Osteocyte (in vitro differentiated cells): ENCODE measurements around the gene ADGRA3. TPM values are rescaled to one million over a fixed set of nuclear protein-coding genes. Genes with fewer than 3 reads are reported as not detected.

Experiments
- DNase-seq: peaks from one replicate; pipeline ENCODE4 v3.0.0; 2021; ENCODE audit warnings: mixed read lengths; ENCODE audit not compliant: unreplicated experiment; ENCODE audit errors: extremely low spot score
- H3K27ac Mint-ChIP-seq: one replicate; pipeline ENCODE4 v1.8.0; 2021; ENCODE audit warnings: mild to moderate bottlenecking, mixed read lengths; ENCODE audit not compliant: unreplicated experiment
- H3K27me3 Mint-ChIP-seq: one replicate; pipeline ENCODE4 v1.8.0; 2021; ENCODE audit warnings: mixed read lengths; ENCODE audit not compliant: unreplicated experiment
- H3K36me3 Mint-ChIP-seq: one replicate; pipeline ENCODE4 v1.8.0; 2021; ENCODE audit warnings: mixed read lengths; ENCODE audit not compliant: unreplicated experiment
- H3K4me1 Mint-ChIP-seq: one replicate; pipeline ENCODE4 v1.8.0; 2021; ENCODE audit warnings: mixed read lengths; ENCODE audit not compliant: unreplicated experiment
- H3K4me3 Mint-ChIP-seq: one replicate; pipeline ENCODE4 v1.8.0; 2021; ENCODE audit warnings: mild to moderate bottlenecking, moderate library complexity, mixed read lengths; ENCODE audit not compliant: unreplicated experiment
- H3K9me3 Mint-ChIP-seq: one replicate; pipeline ENCODE4 v1.8.0; 2021; ENCODE audit warnings: mixed read lengths; ENCODE audit not compliant: unreplicated experiment
- CTCF ChIP-seq: fragments of 200-600 bp; sonication (generic); IDR thresholded peaks from 2 replicates; pipeline ENCODE4 v1.5.0; 2021; ENCODE audit warnings: antibody characterized with exemption, mild to moderate bottlenecking, moderate library complexity
- total RNA-seq: library from RNA; stranded (reverse); gene quantifications from 2 replicates; pipeline ENCODE4 v1.2.1, GENCODE V29; 2021

ADGRA3 gene
- total RNA-seq, 1 donor from 2014 or later = 32.2 TPM

- H3K4me1 Mint-ChIP-seq = peaks cover 4% of the 10 kb centered on the region
- H3K27me3 Mint-ChIP-seq = no peaks in the 10 kb centered on the region
- peaks cover 8% of the 10 kb centered on the region for H3K9me3 Mint-ChIP-seq
- H3K36me3 Mint-ChIP-seq = no peaks in the 10 kb centered on the region
- H3K27ac Mint-ChIP-seq = no peak overlapping the region
- no peak for DNase-seq
- no peak for TF ChIP-seq CTCF
- no peak overlapping the region for H3K4me3 Mint-ChIP-seq
These were observed 152.8 kb downstream of the ADGRA3 start for GRCh38 chr4:22363036-22363435.

DNA sequence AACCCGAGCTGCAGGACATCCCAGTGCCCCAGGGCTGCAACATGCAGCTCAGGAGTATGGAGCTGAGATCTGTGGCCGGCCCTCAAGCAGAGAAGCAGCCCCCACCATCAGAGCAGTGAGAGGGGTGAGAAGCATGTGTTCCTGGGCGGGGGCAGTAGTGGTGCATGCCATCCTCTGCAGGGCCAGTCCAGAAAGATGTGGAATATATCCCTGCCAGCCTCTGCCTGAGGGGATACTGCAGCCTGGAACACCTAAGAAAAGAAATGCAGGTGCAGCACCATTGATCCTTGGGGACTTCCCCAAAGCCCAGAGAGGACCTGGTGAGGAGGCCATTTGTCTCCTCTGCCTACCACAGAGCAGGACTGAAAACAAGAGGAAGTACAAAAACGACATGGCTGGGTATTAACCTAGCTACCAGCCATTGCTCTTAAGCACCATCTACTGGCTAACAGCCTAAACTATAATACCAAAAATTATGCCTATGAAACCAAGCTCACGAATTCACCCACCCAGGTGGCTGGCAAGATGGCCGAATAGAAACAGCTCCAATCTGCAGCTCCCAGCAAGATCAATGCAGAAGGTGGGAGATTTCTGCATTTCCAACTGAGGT, 158.8 kb downstream of the ADGRA3 start:
- peaks cover 3% of the 10 kb centered on the region for H3K36me3 Mint-ChIP-seq
- peak; percentile 53 for TF ChIP-seq CTCF
- peaks cover 19% of the 10 kb centered on the region for H3K9me3 Mint-ChIP-seq
- H3K27me3 Mint-ChIP-seq = no peaks in the 10 kb centered on the region
- no peak overlapping the region for H3K27ac Mint-ChIP-seq
- no peak for DNase-seq
- H3K4me1 Mint-ChIP-seq = peaks cover 2% of the 10 kb centered on the region
- no peak overlapping the region for H3K4me3 Mint-ChIP-seq

GRCh38 chr4:22348410-22348809, 167.5 kb downstream of the ADGRA3 start:
- no peak overlapping the region for H3K27ac Mint-ChIP-seq
- H3K4me3 Mint-ChIP-seq = no peak overlapping the region
- DNase-seq = no peak
- H3K4me1 Mint-ChIP-seq = no peaks in the 10 kb centered on the region
- H3K9me3 Mint-ChIP-seq = peaks cover 5% of the 10 kb centered on the region
- TF ChIP-seq CTCF = no peak
- no peaks in the 10 kb centered on the region for H3K27me3 Mint-ChIP-seq
- H3K36me3 Mint-ChIP-seq = peaks cover 1% of the 10 kb centered on the region

GRCh38 chr4:22345678-22346077, 170.2 kb downstream of the ADGRA3 start:
- H3K4me3 Mint-ChIP-seq = no peak overlapping the region
- no peaks in the 10 kb centered on the region for H3K4me1 Mint-ChIP-seq
- H3K27me3 Mint-ChIP-seq = no peaks in the 10 kb centered on the region

GRCh38 chr4:22345055-22345454, 170.8 kb downstream of the ADGRA3 start:
- no peak overlapping the region for H3K4me3 Mint-ChIP-seq
- no peaks in the 10 kb centered on the region for H3K27me3 Mint-ChIP-seq
- no peaks in the 10 kb centered on the region for H3K4me1 Mint-ChIP-seq
- no peak for TF ChIP-seq CTCF
- H3K27ac Mint-ChIP-seq = no peak overlapping the region
- no peak for DNase-seq
- no peaks in the 10 kb centered on the region for H3K9me3 Mint-ChIP-seq
- no peaks in the 10 kb centered on the region for H3K36me3 Mint-ChIP-seq

More at GRCh38 chr4:22345678-22346077, 170.2 kb downstream of the ADGRA3 start:
- H3K27ac Mint-ChIP-seq = no peak overlapping the region
- H3K36me3 Mint-ChIP-seq = no peaks in the 10 kb centered on the region
- no peak for TF ChIP-seq CTCF
- DNase-seq = no peak
- H3K9me3 Mint-ChIP-seq = no peaks in the 10 kb centered on the region
